NT2/D1 (cell line): ENCODE data around the gene SGMS2.

Source experiments
- SUZ12 ChIP-seq: IDR thresholded peaks from 2 replicates; pipeline ENCODE4 v1.6.1; 2011; ENCODE audit not compliant: insufficient read length, insufficient read depth; ENCODE audit errors: extremely low read depth
- YY1 ChIP-seq: IDR thresholded peaks from 2 replicates; pipeline ENCODE4 v1.6.1; 2011; ENCODE audit not compliant: insufficient read length, insufficient read depth
- ZNF274 ChIP-seq: IDR thresholded peaks from 2 replicates; pipeline ENCODE4 v1.6.1; 2011; ENCODE audit warnings: mild to moderate bottlenecking, low read depth, low read length

GRCh38 chr4:107826421-107826980 lies 1.8 kb downstream of the SGMS2 start:
- TF ChIP-seq ZNF274 = no peak
- TF ChIP-seq YY1 = no peak
- no peak for TF ChIP-seq SUZ12
